IMR-90 (cell line): Measurements from ENCODE around the gene TINAGL1. TPM values are rescaled to one million over a fixed set of nuclear protein-coding genes. Genes with fewer than 3 reads are reported as not detected.

Source experiments
- BHLHE40 ChIP-seq: fragments of 150-350 bp; IDR thresholded peaks from 2 replicates; pipeline ENCODE4 v1.6.1; 2016; ENCODE audit warnings: mild to moderate bottlenecking, low read depth, low read length
- MXI1 ChIP-seq: IDR thresholded peaks from 2 replicates; pipeline ENCODE4 v1.6.1; 2012; ENCODE audit warnings: low read depth, mild to moderate bottlenecking, low read length, moderate library complexity, borderline replicate concordance
- RCOR1 ChIP-seq: IDR thresholded peaks from 2 replicates; pipeline ENCODE4 v1.6.1; 2012; ENCODE audit warnings: mild to moderate bottlenecking, low read length, improper control_type of control experiment; ENCODE audit not compliant: insufficient replicate concordance
- USF2 ChIP-seq: fragments of 150-350 bp; IDR thresholded peaks from 2 replicates; pipeline ENCODE4 v1.6.1; 2017; ENCODE audit warnings: mild to moderate bottlenecking, antibody characterized with exemption, low read length, low read depth
- polyA plus RNA-seq, 3 experiments: library from polyadenylated mRNA; depleted of rRNA; stranded (reverse); fragments of >200 nt; gene quantifications; 2 replicates each; pipeline ENCODE4 v1.2.3, GENCODE V29; 2012; ENCODE audit warnings: low replicate concordance in 1 of 3
- total RNA-seq: library from RNA; depleted of rRNA; stranded (reverse); fragments of >200 nt; gene quantifications from 2 replicates; pipeline ENCODE4 v1.2.3, GENCODE V29; 2012

TINAGL1 gene
- total and polyA plus RNA-seq, 2 of the 4 experiments (the other 2 are of a cell fraction) = 0.54 to 1.5 TPM

- no peak for TF ChIP-seq USF2
- no peak for TF ChIP-seq BHLHE40
- no peak for TF ChIP-seq RCOR1
- TF ChIP-seq MXI1 = no peak
These were observed 46.2 kb upstream of the TINAGL1 start (continued) for GRCh38 chr1:31529999-31530684.
